Fibroblast of lung (primary cell): ENCODE data around the gene ITFG1.

Experiments used
- EZH2 ChIP-seq: IDR thresholded peaks from 2 replicates; pipeline ENCODE4 v1.5.1; 2012; ENCODE audit warnings: low read length, control low read depth, mild to moderate bottlenecking; ENCODE audit errors: missing control alignments
- TF ChIP-seq, protein P1 (sequence below), 2 donors: IDR thresholded peaks in 1 of 2; conservative IDR thresholded peaks in 1 of 2; 1 replicate in 1 of 2; 2 replicates in 1 of 2; pipeline ENCODE4 v1.5.1; 2011 to 2012; ENCODE audit warnings: low read length in 2 of 2, control low read depth in 1 of 2, inconsistent platforms in 1 of 2, low read depth in 1 of 2, mild to moderate bottlenecking in 1 of 2

DNA sequence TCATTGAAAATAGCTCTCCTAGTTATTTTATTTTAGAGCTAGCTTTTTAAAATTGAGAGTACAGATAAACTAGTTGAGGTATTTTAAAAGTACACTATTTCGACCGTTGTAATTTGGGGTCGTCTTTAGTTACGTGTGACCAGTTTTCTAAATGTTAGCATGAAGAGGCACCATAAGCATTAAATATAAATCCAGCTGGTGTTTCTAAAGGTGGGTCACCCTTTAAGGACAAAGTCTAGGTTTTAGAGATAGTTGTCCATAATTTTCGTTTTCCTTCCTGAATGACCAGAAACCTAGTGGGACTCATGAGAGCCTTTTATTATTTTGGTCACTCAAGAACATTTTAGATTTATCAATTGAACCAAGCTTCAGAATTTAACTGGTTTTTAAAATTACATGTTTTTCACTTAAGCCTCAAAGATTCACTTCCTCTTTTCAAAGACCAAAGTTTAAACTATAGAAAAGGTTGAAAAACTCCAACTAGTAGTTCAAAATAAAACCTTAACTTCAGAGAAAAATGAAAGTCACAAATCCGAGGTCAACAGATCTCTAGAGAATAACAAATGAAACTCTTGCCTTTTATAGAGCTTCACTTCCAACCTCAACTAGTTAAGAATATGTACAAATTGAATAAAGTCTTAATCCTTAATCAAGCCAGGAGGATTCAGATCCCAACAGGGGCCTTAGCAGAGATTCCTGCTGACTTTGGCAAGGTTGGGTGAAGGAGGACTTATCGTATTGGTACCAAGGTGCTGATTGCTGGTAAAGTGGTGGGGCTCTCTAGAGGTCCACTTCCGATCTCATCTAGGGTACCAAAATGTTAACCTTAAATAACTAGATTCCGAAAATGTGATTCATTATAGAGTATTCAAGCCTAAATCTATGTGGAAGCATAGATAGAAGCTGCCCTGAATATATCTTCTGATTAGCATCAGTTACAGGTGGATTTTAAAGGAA lies 32.8 kb upstream of the ITFG1 start:
- TF ChIP-seq, protein P1, sequence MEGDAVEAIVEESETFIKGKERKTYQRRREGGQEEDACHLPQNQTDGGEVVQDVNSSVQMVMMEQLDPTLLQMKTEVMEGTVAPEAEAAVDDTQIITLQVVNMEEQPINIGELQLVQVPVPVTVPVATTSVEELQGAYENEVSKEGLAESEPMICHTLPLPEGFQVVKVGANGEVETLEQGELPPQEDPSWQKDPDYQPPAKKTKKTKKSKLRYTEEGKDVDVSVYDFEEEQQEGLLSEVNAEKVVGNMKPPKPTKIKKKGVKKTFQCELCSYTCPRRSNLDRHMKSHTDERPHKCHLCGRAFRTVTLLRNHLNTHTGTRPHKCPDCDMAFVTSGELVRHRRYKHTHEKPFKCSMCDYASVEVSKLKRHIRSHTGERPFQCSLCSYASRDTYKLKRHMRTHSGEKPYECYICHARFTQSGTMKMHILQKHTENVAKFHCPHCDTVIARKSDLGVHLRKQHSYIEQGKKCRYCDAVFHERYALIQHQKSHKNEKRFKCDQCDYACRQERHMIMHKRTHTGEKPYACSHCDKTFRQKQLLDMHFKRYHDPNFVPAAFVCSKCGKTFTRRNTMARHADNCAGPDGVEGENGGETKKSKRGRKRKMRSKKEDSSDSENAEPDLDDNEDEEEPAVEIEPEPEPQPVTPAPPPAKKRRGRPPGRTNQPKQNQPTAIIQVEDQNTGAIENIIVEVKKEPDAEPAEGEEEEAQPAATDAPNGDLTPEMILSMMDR (conservative IDR thresholded peaks at IDR 0.05 in 1 of 2, IDR thresholded peaks at IDR 0.05 in 1 of 2; ENCODE audit: low read depth in 1 of 2, low read length in 2 of 2): no peak
- TF ChIP-seq EZH2: no peak
